NT2/D1 (cell line): ENCODE results near the gene FBXO9.

Experiments
- YY1 ChIP-seq: IDR thresholded peaks from 2 replicates; pipeline ENCODE4 v1.6.1; 2011; ENCODE audit not compliant: insufficient read length, insufficient read depth
- ZNF274 ChIP-seq: IDR thresholded peaks from 2 replicates; pipeline ENCODE4 v1.6.1; 2011; ENCODE audit warnings: mild to moderate bottlenecking, low read depth, low read length

GRCh38 chr6:53124131-53124800 is 59.1 kb downstream of the FBXO9 start:
- TF ChIP-seq ZNF274 (no peak), YY1 (no peak)
